B cell (primary cell): ENCODE results near the gene TMEM256. TPM values are rescaled to one million over a fixed set of nuclear protein-coding genes. Genes with fewer than 3 reads are reported as not detected.
A peak's percentile ranks its signal among the peaks of the same experiment; 100 is the strongest.

Experiments used
- ATAC-seq: fragments of 200-7000 bp; cut with Tn5 transposase; one replicate; pipeline ENCODE4 v1.10.0; 2021; ENCODE audit warnings: low read depth, mild to moderate bottlenecking, moderate number of reproducible peaks, moderate library complexity
- CTCF ChIA-PET: fragments of 350-600 bp; sonication (Branson Sonifier 250); formaldehyde crosslinking; loops from one replicate; lab custom pipeline; 2021; ENCODE audit warnings: antibody characterized with exemption, inconsistent platforms; lab: Charles Lee
- POLR2A ChIA-PET: fragments of 350-600 bp; sonication (Branson Sonifier 250); formaldehyde crosslinking; loops from one replicate; lab custom pipeline; 2021; ENCODE audit warnings: antibody characterized with exemption; lab: Charles Lee
- DNase-seq: peaks from one replicate; pipeline ENCODE4 v3.0.0; 2013
- H2AFZ ChIP-seq: 2 replicates; pipeline ENCODE4 v1.6.1; 2012; ENCODE audit warnings: mild to moderate bottlenecking, low read depth, low read length; ENCODE audit not compliant: insufficient read depth, poor library complexity, severe bottlenecking
- H3K27ac ChIP-seq, 2 donors: 1 replicate in 1 of 2; 2 replicates in 1 of 2; pipeline ENCODE4 v1.5.1; 2012 to 2013; ENCODE audit warnings: low read length in 2 of 2, mild to moderate bottlenecking in 2 of 2, moderate library complexity in 1 of 2
- H3K27me3 ChIP-seq, 4 experiments: fragments of 200-600 bp in 1 of 4; sonication (generic) in 1 of 4; replicated peaks in 1 of 4; 1 replicate in 2 of 4; 2 replicates in 2 of 4; pipeline versions ENCODE4 v1.6.1 to v1.7.0; 2013 to 2016; ENCODE audit warnings: low read length in 3 of 4, mild to moderate bottlenecking in 2 of 4, mixed read lengths in 1 of 4, moderate library complexity in 1 of 4; ENCODE audit not compliant: insufficient read depth in 4 of 4, control insufficient read depth in 3 of 4; ENCODE audit errors: control extremely low read depth in 1 of 4
- H3K36me3 ChIP-seq, 2 experiments: replicated peaks in 1 of 2; 1 replicate in 1 of 2; 2 replicates in 1 of 2; pipeline versions ENCODE4 v1.6.1 to v1.7.1; 2013; ENCODE audit warnings: low read length in 1 of 2; ENCODE audit not compliant: insufficient read depth in 2 of 2, control insufficient read depth in 1 of 2; ENCODE audit errors: control extremely low read depth in 1 of 2, extremely low read depth in 1 of 2
- H3K4me1 ChIP-seq, 2 donors: fragments of 200-600 bp in 1 of 2; sonication (generic) in 1 of 2; 1 replicate in 1 of 2; 2 replicates in 1 of 2; pipeline versions ENCODE4 v1.5.1 to v1.6.1; 2013 to 2017; ENCODE audit warnings: low read length in 2 of 2; ENCODE audit not compliant: control insufficient read depth in 2 of 2, insufficient read depth in 2 of 2
- H3K4me2 ChIP-seq: replicated peaks from 2 replicates; pipeline ENCODE3; 2012; ENCODE audit warnings: mild to moderate bottlenecking, low read depth, low read length; ENCODE audit not compliant: poor library complexity, severe bottlenecking
- H3K4me3 ChIP-seq, 5 experiments: fragments of 200-600 bp in 1 of 5; sonication (generic) in 1 of 5; 1 replicate in 3 of 5; 2 replicates in 2 of 5; pipeline versions ENCODE4 v1.5.1 to v1.7.0; 2011 to 2016; ENCODE audit warnings: low read length in 4 of 5, mild to moderate bottlenecking in 4 of 5, low read depth in 2 of 5, control low read depth in 1 of 5, moderate library complexity in 1 of 5; ENCODE audit not compliant: insufficient read depth in 1 of 5; ENCODE audit errors: control extremely low read depth in 1 of 5, extremely low read depth in 1 of 5
- H3K79me2 ChIP-seq: fragments of 200-600 bp; sonication (generic); one replicate; pipeline ENCODE4 v1.6.0; 2016; ENCODE audit warnings: low read length; ENCODE audit not compliant: control insufficient read depth, insufficient read depth
- H3K9ac ChIP-seq: fragments of 200-600 bp; sonication (generic); 2 replicates; pipeline ENCODE4 v1.6.1; 2017; ENCODE audit warnings: mild to moderate bottlenecking, low read length, moderate library complexity
- H3K9me3 ChIP-seq, 3 donors: one replicate each; pipeline versions ENCODE4 v1.6.1 to v1.7.1; 2013; ENCODE audit warnings: low read length in 2 of 3; ENCODE audit not compliant: control insufficient read depth in 2 of 3, insufficient read depth in 1 of 3; ENCODE audit errors: control extremely low read depth in 1 of 3
- H4K20me1 ChIP-seq: 2 replicates; pipeline ENCODE4 v1.6.0; 2012; ENCODE audit warnings: mild to moderate bottlenecking, low read length; ENCODE audit not compliant: insufficient read depth, control insufficient read depth, poor library complexity, severe bottlenecking
- H3K27ac Mint-ChIP-seq: one replicate; pipeline ENCODE4 v1.8.0; 2021; ENCODE audit warnings: mixed read lengths
- H3K27me3 Mint-ChIP-seq: one replicate; pipeline ENCODE4 v1.8.0; 2021; ENCODE audit warnings: mixed read lengths
- H3K4me1 Mint-ChIP-seq: one replicate; pipeline ENCODE4 v1.8.0; 2021; ENCODE audit warnings: mixed read lengths
- H3K4me3 Mint-ChIP-seq: one replicate; pipeline ENCODE4 v1.8.0; 2021; ENCODE audit warnings: mixed read lengths
- H3K9me3 Mint-ChIP-seq: one replicate; pipeline ENCODE4 v1.8.0; 2022; ENCODE audit warnings: mixed read lengths; ENCODE audit not compliant: insufficient read depth
- CTCF ChIP-seq: fragments of 200-600 bp; IDR thresholded peaks from one replicate; pipeline ENCODE4 v1.8.0; 2022; ENCODE audit warnings: antibody characterized with exemption, mild to moderate bottlenecking
- EZH2 ChIP-seq: IDR thresholded peaks from 2 replicates; pipeline ENCODE4 v1.6.1; 2012; ENCODE audit warnings: borderline replicate concordance, low read depth, mild to moderate bottlenecking, moderate library complexity, low read length; ENCODE audit not compliant: insufficient read depth, poor library complexity, severe bottlenecking
- WGBS: methylation state at CpG from one replicate; pipeline ENCODE4 v1.1.5; 2013; ENCODE audit warnings: missing lambda C conversion rate; ENCODE audit not compliant: insufficient coverage; 5-methylcytosine and 5-hydroxymethylcytosine counted together
- intact Hi-C: fragments of 100-400 bp; cut with micrococcal nuclease; formaldehyde crosslinking; loops from one replicate; pipeline ENCODE4 v1.10.0; 2022
- polyA plus RNA-seq: library from polyadenylated mRNA; depleted of rRNA; stranded (reverse); fragments of >200 nt; gene quantifications from 2 replicates; pipeline ENCODE4 v1.2.3, GENCODE V29; 2012
- total RNA-seq, 2 donors: library from RNA; stranded (reverse); fragments of 120-200 nt in 1 of 2; gene quantifications; 1 replicate in 1 of 2; 2 replicates in 1 of 2; pipeline versions ENCODE4 v1.2.3 to v1.2.4, GENCODE V29; 2013 to 2022

TMEM256 gene
- total and polyA plus RNA-seq, 2 donors (not counting 1 experiment from before 2014, with no cell fraction given) = 65.4 to 67.8 TPM

DNA sequence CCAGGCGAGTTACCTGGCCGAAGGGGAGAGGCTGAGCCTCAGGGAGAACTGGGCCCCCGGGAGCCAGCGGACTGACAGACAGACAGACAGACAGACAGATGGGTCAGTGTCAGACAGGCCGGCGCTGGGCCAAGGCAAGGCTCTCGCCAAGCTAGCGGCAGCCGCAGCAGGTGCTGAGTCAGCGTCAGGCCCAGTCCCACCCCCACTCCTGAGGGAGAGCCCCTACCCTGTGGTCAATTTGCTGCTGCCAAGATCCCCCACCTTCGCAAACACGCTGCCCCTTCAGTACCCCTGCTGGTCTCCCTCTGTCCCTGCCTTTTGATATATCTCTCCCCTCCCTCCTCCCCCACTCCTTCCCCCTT lies 36.9 kb upstream of the TMEM256 start:
- ATAC-seq = no peak
- Mint-ChIP-seq H3K27ac (no peak overlapping the region), H3K9me3 (no peaks in the 10 kb centered on the region), H3K4me3 (peak overlapping the region; percentile 83), H3K4me1 (peaks cover 53% of the 10 kb centered on the region), H3K27me3 (peaks cover 66% of the 10 kb centered on the region)
- WGBS = 6% methylated on average over 12 of the region's 12 CpGs
- peak; percentile 41 for DNase-seq
- Histone ChIP-seq H3K27ac (no peak overlapping the region), H3K27me3 (peaks cover 0 to 79% (median 49%) of the 10 kb centered on the region in 4 experiments), H3K4me2 (peak overlapping the region; percentile 85), H4K20me1 (peaks cover 49% of the 10 kb centered on the region), H3K36me3 (no peaks in the 10 kb centered on the region), H3K79me2 (peaks cover 27% of the 10 kb centered on the region), H3K9ac (peak overlapping the region; percentile 53), H3K4me1 (peaks cover 64% of the 10 kb centered on the region in 2 donors), H3K9me3 (peaks cover 0 to 44% (median 0%) of the 10 kb centered on the region in 3 donors), H2AFZ (no peak overlapping the region), H3K4me3 (no peak overlapping the region)
- TF ChIP-seq EZH2 (no peak), CTCF (no peak)
- CTCF ChIA-PET = interaction anchor here (1.1 to 3.6 kb wide), 7 partner anchors 12 to 549 kb away, joined by 3 to 15 read pairs (median 3); partner anchors contain the start of genes SENP3, SPEM3 and TP53
- intact Hi-C loops = no loop called here
- POLR2A ChIA-PET = interaction anchor here (0.6 to 1.8 kb wide), 6 partner anchors 33 to 134 kb away, joined by 3 to 10 read pairs (median 8); partner anchors contain the start of genes POLR2A and ZBTB4

- Mint-ChIP-seq H3K27me3 (peaks cover 60% of the 10 kb centered on the region), H3K9me3 (no peaks in the 10 kb centered on the region), H3K4me1 (peaks cover 51% of the 10 kb centered on the region), H3K4me3 (peak overlapping the region; percentile 83), H3K27ac (peak overlapping the region; percentile 65)
- POLR2A ChIA-PET = interaction anchor here (0.6 to 1.8 kb wide), 5 partner anchors 36 to 360 kb away, joined by 3 to 8 read pairs (median 6); partner anchors contain the start of genes POLR2A and ZBTB4
- WGBS = under 1% methylated on average over 37 of the region's 46 CpGs
- H4K20me1 ChIP-seq = peaks cover 49% of the 10 kb centered on the region
- CTCF ChIA-PET = interaction anchor here (1.1 to 3.6 kb wide), 7 partner anchors 11 to 549 kb away, joined by 3 to 15 read pairs (median 3); partner anchors contain the start of genes SENP3, SPEM3 and TP53
- H3K4me3 ChIP-seq = peak overlapping the region; percentile 11 to 54 (median 33)
- H3K27ac ChIP-seq = no peak overlapping the region
- peak; percentile 28 for TF ChIP-seq EZH2
- TF ChIP-seq CTCF = no peak
- intact Hi-C loops = no loop called here
- H3K4me2 ChIP-seq = peak overlapping the region; percentile 85
- peak; percentile 62 for DNase-seq
- peaks cover 27% of the 10 kb centered on the region for H3K79me2 ChIP-seq
- peaks cover 0 to 73% (median 45%) of the 10 kb centered on the region in 4 experiments for H3K27me3 ChIP-seq
- peak overlapping the region; percentile 35 for H2AFZ ChIP-seq
- peaks cover 58 to 61% of the 10 kb centered on the region in 2 donors for H3K4me1 ChIP-seq
- H3K36me3 ChIP-seq = no peaks in the 10 kb centered on the region
- no peak for ATAC-seq
- peaks cover 0 to 38% (median 0%) of the 10 kb centered on the region in 3 donors for H3K9me3 ChIP-seq
- peak overlapping the region; percentile 53 for H3K9ac ChIP-seq
These were observed 36.4 kb upstream of the TMEM256 start for GRCh38 chr17:7440113-7440833.
